Endodermal cell (in vitro differentiated cells): Measurements from ENCODE around the gene FYN. TPM values are rescaled to one million over a fixed set of nuclear protein-coding genes. Genes with fewer than 3 reads are reported as not detected.

ENCODE experiments used
- DNase-seq: peaks from one replicate; pipeline ENCODE4 v3.0.0-alpha.2; 2017
- H3K27ac ChIP-seq: 2 replicates; pipeline ENCODE4 v1.5.1; 2013; ENCODE audit warnings: mild to moderate bottlenecking, low read depth, low read length, moderate library complexity
- H3K27me3 ChIP-seq: 2 replicates; pipeline ENCODE4 v1.6.1; 2013; ENCODE audit warnings: mild to moderate bottlenecking, low read length, moderate library complexity; ENCODE audit not compliant: insufficient read depth, control insufficient read depth, poor library complexity, severe bottlenecking
- H3K36me3 ChIP-seq: 2 replicates; pipeline ENCODE4 v1.7.0; 2013; ENCODE audit warnings: mild to moderate bottlenecking, low read length, moderate library complexity; ENCODE audit not compliant: control insufficient read depth, insufficient read depth
- H3K4me1 ChIP-seq: one replicate; pipeline ENCODE4 v1.7.0; 2013; ENCODE audit warnings: low read length; ENCODE audit not compliant: control insufficient read depth, insufficient read depth
- H3K4me3 ChIP-seq: 2 replicates; pipeline ENCODE4 v1.5.1; 2013; ENCODE audit warnings: mild to moderate bottlenecking, low read length, moderate library complexity
- H3K9ac ChIP-seq: 2 replicates; pipeline ENCODE4 v1.6.1; 2013; ENCODE audit warnings: mild to moderate bottlenecking, low read length, moderate library complexity; ENCODE audit not compliant: poor library complexity, severe bottlenecking; ENCODE audit errors: extremely low read depth
- H3K9me3 ChIP-seq: 2 replicates; pipeline ENCODE4 v1.6.1; 2013; ENCODE audit warnings: mild to moderate bottlenecking, low read length, moderate library complexity; ENCODE audit not compliant: control insufficient read depth
- H3K27ac Mint-ChIP-seq: 2 replicates; pipeline ENCODE4 v1.8.0; 2020; ENCODE audit warnings: mixed read lengths
- H3K27me3 Mint-ChIP-seq: 2 replicates; pipeline ENCODE4 v1.8.0; 2021; ENCODE audit warnings: mild to moderate bottlenecking, mixed read lengths; ENCODE audit not compliant: insufficient read depth
- H3K36me3 Mint-ChIP-seq: 2 replicates; pipeline ENCODE4 v1.8.0; 2020; ENCODE audit warnings: low read depth, mixed read lengths
- H3K4me1 Mint-ChIP-seq: 2 replicates; pipeline ENCODE4 v1.8.0; 2020; ENCODE audit warnings: mixed read lengths
- H3K4me3 Mint-ChIP-seq: 2 replicates; pipeline ENCODE4 v1.8.0; 2020; ENCODE audit warnings: mild to moderate bottlenecking, moderate library complexity, mixed read lengths
- H3K9me3 Mint-ChIP-seq: 2 replicates; pipeline ENCODE4 v1.8.0; 2020; ENCODE audit warnings: mild to moderate bottlenecking, mixed read lengths
- WGBS, 2 experiments: methylation state at CpG; one replicate each; pipeline versions ENCODE4 v1.1.5 to v1.1.7; 2013; ENCODE audit warnings: missing lambda C conversion rate in 2 of 2, mixed read lengths in 1 of 2; ENCODE audit not compliant: insufficient coverage in 1 of 2, insufficient read length in 1 of 2; 5-methylcytosine and 5-hydroxymethylcytosine counted together
- total RNA-seq, 2 donors: library from RNA; stranded (reverse); fragmentation: NEBNext Ultra II Directional in 1 of 2; extraction: Animal tissue kit (Norgen Biotek cat#: 25700) in 1 of 2; gene quantifications; 2 replicates in 1 of 2; 3 replicates in 1 of 2; pipeline ENCODE4 v1.2.1, GENCODE V29; 2021
- TF ChIP-seq, protein P1 (sequence below): fragments of 200-600 bp; sonication (generic); conservative IDR thresholded peaks from 2 replicates; pipeline ENCODE4 v1.5.0; 2021; ENCODE audit warnings: antibody characterized with exemption, mild to moderate bottlenecking

The FYN gene
- total RNA-seq, 2 donors from 2014 or later, result 70.0 to 96.4 TPM

DNA sequence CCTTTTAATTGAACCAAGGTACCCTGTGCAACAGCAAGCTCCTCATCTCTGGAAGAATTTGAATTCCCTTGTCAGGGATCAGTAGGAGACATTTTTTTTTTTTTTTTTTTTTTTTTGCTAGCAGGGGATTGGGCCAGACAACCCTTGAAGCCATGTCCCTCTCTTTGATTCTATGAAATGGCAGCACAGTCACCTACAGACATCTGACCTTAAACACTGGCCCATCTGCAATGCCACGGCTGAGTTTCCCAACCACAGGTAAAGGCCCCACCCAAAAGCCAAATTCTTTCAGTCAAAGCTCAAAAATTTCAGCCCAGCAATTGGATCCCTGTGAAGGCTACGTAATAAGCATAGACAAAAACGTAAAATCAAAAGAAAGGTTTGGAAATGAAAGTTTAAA is 94.2 kb downstream of the FYN start:
- no peak overlapping the region for H3K27ac Mint-ChIP-seq
- H3K4me1 Mint-ChIP-seq, result peaks cover 59% of the 10 kb centered on the region
- 97 to 100% methylated on average over 1 to 3 of the region's 3 CpGs for WGBS, 2 experiments
- H3K27ac ChIP-seq, result no peak overlapping the region
- no peak overlapping the region for H3K4me3 ChIP-seq
- H3K9ac ChIP-seq, result no peak overlapping the region
- peaks cover 30% of the 10 kb centered on the region for H3K4me1 ChIP-seq
- no peaks in the 10 kb centered on the region for H3K36me3 Mint-ChIP-seq
- H3K27me3 Mint-ChIP-seq, result no peaks in the 10 kb centered on the region
- H3K27me3 ChIP-seq, result no peaks in the 10 kb centered on the region
- no peaks in the 10 kb centered on the region for H3K36me3 ChIP-seq
- no peaks in the 10 kb centered on the region for H3K9me3 Mint-ChIP-seq
- H3K4me3 Mint-ChIP-seq, result no peak overlapping the region
- DNase-seq, result no peak
- H3K9me3 ChIP-seq, result no peaks in the 10 kb centered on the region
- TF ChIP-seq, protein P1, sequence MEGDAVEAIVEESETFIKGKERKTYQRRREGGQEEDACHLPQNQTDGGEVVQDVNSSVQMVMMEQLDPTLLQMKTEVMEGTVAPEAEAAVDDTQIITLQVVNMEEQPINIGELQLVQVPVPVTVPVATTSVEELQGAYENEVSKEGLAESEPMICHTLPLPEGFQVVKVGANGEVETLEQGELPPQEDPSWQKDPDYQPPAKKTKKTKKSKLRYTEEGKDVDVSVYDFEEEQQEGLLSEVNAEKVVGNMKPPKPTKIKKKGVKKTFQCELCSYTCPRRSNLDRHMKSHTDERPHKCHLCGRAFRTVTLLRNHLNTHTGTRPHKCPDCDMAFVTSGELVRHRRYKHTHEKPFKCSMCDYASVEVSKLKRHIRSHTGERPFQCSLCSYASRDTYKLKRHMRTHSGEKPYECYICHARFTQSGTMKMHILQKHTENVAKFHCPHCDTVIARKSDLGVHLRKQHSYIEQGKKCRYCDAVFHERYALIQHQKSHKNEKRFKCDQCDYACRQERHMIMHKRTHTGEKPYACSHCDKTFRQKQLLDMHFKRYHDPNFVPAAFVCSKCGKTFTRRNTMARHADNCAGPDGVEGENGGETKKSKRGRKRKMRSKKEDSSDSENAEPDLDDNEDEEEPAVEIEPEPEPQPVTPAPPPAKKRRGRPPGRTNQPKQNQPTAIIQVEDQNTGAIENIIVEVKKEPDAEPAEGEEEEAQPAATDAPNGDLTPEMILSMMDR, result no peak

- TF ChIP-seq, protein P1, result peak; percentile 56
- H3K4me3 ChIP-seq, result no peak overlapping the region
- H3K27me3 Mint-ChIP-seq, result no peaks in the 10 kb centered on the region
- H3K36me3 ChIP-seq, result no peaks in the 10 kb centered on the region
- peaks cover 30% of the 10 kb centered on the region for H3K4me1 ChIP-seq
- H3K36me3 Mint-ChIP-seq, result no peaks in the 10 kb centered on the region
- no peaks in the 10 kb centered on the region for H3K9me3 Mint-ChIP-seq
- H3K4me3 Mint-ChIP-seq, result no peak overlapping the region
- H3K27me3 ChIP-seq, result no peaks in the 10 kb centered on the region
- no peak overlapping the region for H3K9ac ChIP-seq
- H3K27ac Mint-ChIP-seq, result no peak overlapping the region
- no peak for DNase-seq
- H3K27ac ChIP-seq, result no peak overlapping the region
- no peaks in the 10 kb centered on the region for H3K9me3 ChIP-seq
- peaks cover 49% of the 10 kb centered on the region for H3K4me1 Mint-ChIP-seq
- 80 to 98% methylated on average over 6 of the region's 6 CpGs for WGBS, 2 experiments
Observed at GRCh38 chr6:111777357-111777756, 95.9 kb downstream of the FYN start.

- peak overlapping the region; percentile 67 for H3K27ac Mint-ChIP-seq
Observed at GRCh38 chr6:111776236-111777221, 96.7 kb downstream of the FYN start.

More at GRCh38 chr6:111776236-111777221, 96.7 kb downstream of the FYN start:
- H3K36me3 ChIP-seq, result no peaks in the 10 kb centered on the region
- Mint-ChIP-seq H3K4me3 (peak overlapping the region; percentile 1), H3K36me3 (no peaks in the 10 kb centered on the region), H3K27me3 (no peaks in the 10 kb centered on the region), H3K4me1 (peaks cover 45% of the 10 kb centered on the region), H3K9me3 (no peaks in the 10 kb centered on the region)
- no peak overlapping the region for H3K4me3 ChIP-seq
- WGBS, 2 experiments, result 81 to 82% methylated on average over 4 to 8 of the region's 8 CpGs
- DNase-seq, result no peak
- TF ChIP-seq, protein P1, result no peak
- no peaks in the 10 kb centered on the region for H3K9me3 ChIP-seq
- no peak overlapping the region for H3K27ac ChIP-seq
- peaks cover 29% of the 10 kb centered on the region for H3K4me1 ChIP-seq
- H3K27me3 ChIP-seq, result no peaks in the 10 kb centered on the region
- no peak overlapping the region for H3K9ac ChIP-seq
